ENCODE measurements around the gene CFAP20DC.

The CFAP20DC gene

DNA sequence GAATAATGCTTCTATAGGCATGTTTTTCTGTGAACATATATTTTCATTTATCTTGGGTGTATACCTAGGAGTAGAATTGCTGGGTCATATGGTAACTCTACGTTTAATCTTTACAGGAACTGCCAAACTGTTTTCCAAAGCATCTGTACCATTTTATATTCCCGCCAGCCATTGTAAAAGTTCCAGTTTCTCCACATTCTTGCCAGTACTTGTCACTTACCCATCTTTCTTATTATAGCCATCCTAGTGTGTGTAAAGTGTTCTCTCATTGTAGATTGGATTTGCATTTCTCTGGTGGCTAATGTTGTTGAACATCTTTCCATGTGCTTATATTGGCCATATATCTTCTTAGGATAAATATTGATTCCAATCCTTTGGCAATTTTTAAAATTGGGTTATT, 31.2 kb upstream of the CFAP20DC start:
- Histone ChIP-seq H3K27ac (ENCODE audit: low read depth, low read length) (no peak overlapping the region), H3K4me2 (ENCODE audit: low read length) (no peak overlapping the region), H3K79me2 (ENCODE audit: control insufficient read depth, low read length) (no peaks in the 10 kb centered on the region), H3K9me2 (replicated peaks; ENCODE audit: control insufficient read depth, low read length) (no peaks in the 10 kb centered on the region), H3K9me3 (ENCODE audit: control insufficient read depth, insufficient read depth, low read length) (no peaks in the 10 kb centered on the region), H3K27me3 (ENCODE audit: control insufficient read depth, low read length) (no peaks in the 10 kb centered on the region), H3K4me1 (ENCODE audit: control insufficient read depth, low read length) (no peaks in the 10 kb centered on the region), H4K20me1 (ENCODE audit: control insufficient read depth, insufficient read depth, low read depth, low read length) (no peaks in the 10 kb centered on the region), H3K4me3 (ENCODE audit: low read length) (no peak overlapping the region), H3K36me3 (ENCODE audit: control insufficient read depth, low read length) (no peaks in the 10 kb centered on the region), H3F3A (ENCODE audit: control insufficient read depth, insufficient read depth) (no peaks in the 10 kb centered on the region)
- TF ChIP-seq EZH2phosphoT487 (IDR thresholded peaks at IDR 0.05; ENCODE audit: borderline replicate concordance, low read length), result no peak
- TF ChIP-seq, protein P1, sequence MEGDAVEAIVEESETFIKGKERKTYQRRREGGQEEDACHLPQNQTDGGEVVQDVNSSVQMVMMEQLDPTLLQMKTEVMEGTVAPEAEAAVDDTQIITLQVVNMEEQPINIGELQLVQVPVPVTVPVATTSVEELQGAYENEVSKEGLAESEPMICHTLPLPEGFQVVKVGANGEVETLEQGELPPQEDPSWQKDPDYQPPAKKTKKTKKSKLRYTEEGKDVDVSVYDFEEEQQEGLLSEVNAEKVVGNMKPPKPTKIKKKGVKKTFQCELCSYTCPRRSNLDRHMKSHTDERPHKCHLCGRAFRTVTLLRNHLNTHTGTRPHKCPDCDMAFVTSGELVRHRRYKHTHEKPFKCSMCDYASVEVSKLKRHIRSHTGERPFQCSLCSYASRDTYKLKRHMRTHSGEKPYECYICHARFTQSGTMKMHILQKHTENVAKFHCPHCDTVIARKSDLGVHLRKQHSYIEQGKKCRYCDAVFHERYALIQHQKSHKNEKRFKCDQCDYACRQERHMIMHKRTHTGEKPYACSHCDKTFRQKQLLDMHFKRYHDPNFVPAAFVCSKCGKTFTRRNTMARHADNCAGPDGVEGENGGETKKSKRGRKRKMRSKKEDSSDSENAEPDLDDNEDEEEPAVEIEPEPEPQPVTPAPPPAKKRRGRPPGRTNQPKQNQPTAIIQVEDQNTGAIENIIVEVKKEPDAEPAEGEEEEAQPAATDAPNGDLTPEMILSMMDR (IDR thresholded peaks at IDR 0.05; ENCODE audit: low read depth, low read length, poor library complexity, severe bottlenecking), result no peak

- H3K9me2 ChIP-seq (replicated peaks; ENCODE audit: control insufficient read depth, low read length), result no peaks in the 10 kb centered on the region
- H3K4me2 ChIP-seq (ENCODE audit: low read length), result no peak overlapping the region
- no peaks in the 10 kb centered on the region for H3F3A ChIP-seq (ENCODE audit: control insufficient read depth, insufficient read depth)
- no peaks in the 10 kb centered on the region for H3K4me1 ChIP-seq (ENCODE audit: control insufficient read depth, low read length)
- H3K4me3 ChIP-seq (ENCODE audit: low read length), result no peak overlapping the region
- H3K27ac ChIP-seq (ENCODE audit: low read depth, low read length), result no peak overlapping the region
- TF ChIP-seq, protein P1 (IDR thresholded peaks at IDR 0.05; ENCODE audit: low read depth, low read length, poor library complexity, severe bottlenecking), result no peak
- TF ChIP-seq EZH2phosphoT487 (IDR thresholded peaks at IDR 0.05; ENCODE audit: borderline replicate concordance, low read length), result no peak
- H3K9me3 ChIP-seq (ENCODE audit: control insufficient read depth, insufficient read depth, low read length), result no peaks in the 10 kb centered on the region
- H3K36me3 ChIP-seq (ENCODE audit: control insufficient read depth, low read length), result no peaks in the 10 kb centered on the region
- no peaks in the 10 kb centered on the region for H3K79me2 ChIP-seq (ENCODE audit: control insufficient read depth, low read length)
- H4K20me1 ChIP-seq (ENCODE audit: control insufficient read depth, insufficient read depth, low read depth, low read length), result no peaks in the 10 kb centered on the region
- H3K27me3 ChIP-seq (ENCODE audit: control insufficient read depth, low read length), result no peaks in the 10 kb centered on the region
Measured at GRCh38 chr3:59079962-59080361, 30.1 kb upstream of the CFAP20DC start.

- H3K4me2 ChIP-seq (ENCODE audit: low read length), result no peak overlapping the region
- H3K27me3 ChIP-seq (ENCODE audit: control insufficient read depth, low read length), result no peaks in the 10 kb centered on the region
- H3K9me2 ChIP-seq (replicated peaks; ENCODE audit: control insufficient read depth, low read length), result no peaks in the 10 kb centered on the region
- no peaks in the 10 kb centered on the region for H4K20me1 ChIP-seq (ENCODE audit: control insufficient read depth, insufficient read depth, low read depth, low read length)
- H3K27ac ChIP-seq (ENCODE audit: low read depth, low read length), result no peak overlapping the region
- no peak for TF ChIP-seq EZH2phosphoT487 (IDR thresholded peaks at IDR 0.05; ENCODE audit: borderline replicate concordance, low read length)
- TF ChIP-seq, protein P1 (IDR thresholded peaks at IDR 0.05; ENCODE audit: low read depth, low read length, poor library complexity, severe bottlenecking), result no peak
- H3K9me3 ChIP-seq (ENCODE audit: control insufficient read depth, insufficient read depth, low read length), result no peaks in the 10 kb centered on the region
- no peaks in the 10 kb centered on the region for H3F3A ChIP-seq (ENCODE audit: control insufficient read depth, insufficient read depth)
- no peaks in the 10 kb centered on the region for H3K36me3 ChIP-seq (ENCODE audit: control insufficient read depth, low read length)
- no peaks in the 10 kb centered on the region for H3K79me2 ChIP-seq (ENCODE audit: control insufficient read depth, low read length)
- no peak overlapping the region for H3K4me3 ChIP-seq (ENCODE audit: low read length)
- H3K4me1 ChIP-seq (ENCODE audit: control insufficient read depth, low read length), result no peaks in the 10 kb centered on the region
Measured at GRCh38 chr3:59074764-59075163, 24.9 kb upstream of the CFAP20DC start.

DNA sequence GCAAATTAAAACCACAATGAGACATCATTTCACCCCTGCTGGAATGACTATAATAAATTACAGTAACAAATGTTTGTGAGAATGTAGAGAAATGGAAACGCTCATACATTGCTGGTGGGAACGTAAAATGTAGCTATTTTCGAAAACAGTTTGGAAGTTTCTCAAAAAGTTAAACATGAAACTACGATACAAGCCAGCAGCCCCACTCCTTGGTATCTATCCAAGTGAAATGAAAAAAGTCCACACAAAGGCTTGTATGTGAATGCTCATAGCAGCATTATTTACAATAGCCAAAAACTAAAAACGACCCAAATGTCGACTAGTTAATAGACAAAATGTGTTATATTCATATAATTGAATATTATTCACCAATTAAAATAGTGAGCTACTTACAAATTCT, 22.9 kb upstream of the CFAP20DC start:
- Histone ChIP-seq H3K4me1 (ENCODE audit: control insufficient read depth, low read length) (no peaks in the 10 kb centered on the region), H3K4me3 (ENCODE audit: low read length) (no peak overlapping the region), H3K27ac (ENCODE audit: low read depth, low read length) (no peak overlapping the region), H3F3A (ENCODE audit: control insufficient read depth, insufficient read depth) (no peaks in the 10 kb centered on the region), H3K4me2 (ENCODE audit: low read length) (no peak overlapping the region), H4K20me1 (ENCODE audit: control insufficient read depth, insufficient read depth, low read depth, low read length) (no peaks in the 10 kb centered on the region), H3K36me3 (ENCODE audit: control insufficient read depth, low read length) (no peaks in the 10 kb centered on the region), H3K9me2 (replicated peaks; ENCODE audit: control insufficient read depth, low read length) (no peaks in the 10 kb centered on the region), H3K79me2 (ENCODE audit: control insufficient read depth, low read length) (no peaks in the 10 kb centered on the region), H3K9me3 (ENCODE audit: control insufficient read depth, insufficient read depth, low read length) (no peaks in the 10 kb centered on the region), H3K27me3 (ENCODE audit: control insufficient read depth, low read length) (no peaks in the 10 kb centered on the region)
- TF ChIP-seq, protein P1 (IDR thresholded peaks at IDR 0.05; ENCODE audit: low read depth, low read length, poor library complexity, severe bottlenecking), result no peak
- no peak for TF ChIP-seq EZH2phosphoT487 (IDR thresholded peaks at IDR 0.05; ENCODE audit: borderline replicate concordance, low read length)
